DMS153 treated with DMSO at 0.1 percent for 48 hours (cell line): ENCODE data around the gene CDHR5.
"Not testable (repeated sequence)": the region's sequence is repeated elsewhere in the genome, so short reads cannot be mapped to it uniquely, and the experiment has no call there.

Experiments
- DNase-seq: peaks from one replicate; lab custom pipeline; 2025; ENCODE audit not compliant: unreplicated experiment; lab: John Stamatoyannopoulos, UW

The CDHR5 gene

GRCh38 chr11:589798-590197 is 35.0 kb downstream of the CDHR5 start:
- DNase-seq, result no peak

- no peak for DNase-seq
These were observed 36.8 kb downstream of the CDHR5 start for GRCh38 chr11:587978-588380.

- DNase-seq, result no peak
These were observed 37.2 kb downstream of the CDHR5 start for GRCh38 chr11:587546-587945.

DNA sequence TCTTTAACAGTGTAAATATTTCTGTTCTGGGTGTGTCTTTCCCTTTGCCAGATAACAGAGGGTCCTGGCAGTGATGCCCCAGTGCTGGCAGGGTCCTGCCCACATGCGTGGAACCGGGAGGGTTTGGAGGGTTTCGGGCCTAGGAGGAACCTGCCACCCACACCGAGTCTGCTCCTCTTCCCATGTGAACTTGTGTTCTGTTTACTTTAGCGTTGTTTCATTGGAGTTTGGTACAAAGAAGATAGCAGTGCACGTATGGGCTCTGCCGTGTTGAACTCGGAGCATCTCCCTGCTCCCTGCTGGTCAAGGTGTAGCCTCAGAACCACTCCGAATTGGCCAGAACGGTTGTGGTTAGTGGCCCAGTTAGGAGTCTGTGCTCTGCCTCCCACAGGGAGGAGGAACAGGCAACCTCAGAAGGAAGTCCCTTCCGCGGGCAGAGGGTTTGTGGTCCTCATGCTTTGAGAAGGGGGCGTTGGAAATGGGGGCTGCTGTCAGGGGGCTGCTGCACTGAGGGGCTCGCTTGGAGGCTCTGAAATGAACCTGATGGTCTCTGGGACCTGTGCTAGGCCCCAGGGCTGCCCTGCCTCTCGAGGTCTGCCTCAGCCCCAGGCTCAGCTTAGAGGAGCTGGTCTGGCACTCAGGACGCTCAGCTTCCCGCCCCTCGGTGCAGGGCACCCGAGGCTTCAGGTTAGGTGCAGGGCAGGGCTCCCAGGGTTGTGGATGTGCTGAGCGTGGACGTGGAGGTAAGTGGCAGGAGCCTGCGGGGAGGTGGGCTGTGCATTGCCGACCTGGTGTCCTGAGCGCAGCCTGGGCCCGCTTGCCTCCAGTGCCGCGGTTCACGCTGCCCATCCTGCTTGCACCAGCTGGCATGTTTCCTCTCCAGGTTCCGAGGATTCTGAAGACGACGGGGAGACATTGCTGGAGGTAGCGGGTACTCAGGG is 38.1 kb downstream of the CDHR5 start:
- no peak for DNase-seq

DNA sequence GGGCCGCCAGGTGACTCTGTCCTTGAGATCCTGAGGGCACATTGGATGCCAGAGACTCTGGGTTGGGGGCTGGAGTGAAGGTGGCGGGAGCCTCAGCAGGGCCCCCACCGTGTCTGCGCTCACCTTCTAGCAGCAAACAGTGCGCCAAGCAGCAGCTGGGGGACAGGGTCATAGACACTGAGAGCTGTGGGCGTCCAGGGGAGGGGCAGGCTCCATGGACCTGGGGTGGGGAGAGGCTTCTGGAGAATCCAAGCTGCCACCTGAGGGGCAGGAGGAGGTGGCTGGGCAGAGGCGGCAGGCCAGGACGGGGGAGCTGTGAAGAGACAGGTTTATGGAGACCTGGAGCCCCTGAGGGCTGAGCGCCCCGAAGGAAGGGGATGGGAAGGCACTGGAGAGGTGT is 40.5 kb downstream of the CDHR5 start:
- no peak for DNase-seq

DNA sequence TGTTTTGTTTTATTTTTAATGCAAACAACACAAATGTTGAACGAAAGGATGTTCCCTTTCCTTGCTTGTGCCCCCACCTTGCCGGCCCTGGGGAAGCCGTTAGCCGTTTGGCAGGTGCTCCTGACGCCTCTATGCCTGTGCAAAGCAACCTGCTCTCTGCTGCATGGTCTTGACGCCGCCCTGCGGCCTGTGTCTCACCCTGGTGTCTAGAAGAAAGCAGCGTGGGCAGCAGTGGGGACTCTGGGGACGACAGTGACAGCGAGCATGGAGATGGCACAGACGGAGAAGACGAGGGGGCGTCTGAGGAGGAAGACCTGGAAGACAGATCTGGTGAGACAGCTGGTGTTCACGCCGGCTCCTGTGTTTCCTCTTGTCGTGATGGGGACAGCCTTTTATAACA is 43.0 kb downstream of the CDHR5 start:
- DNase-seq, result no peak

GRCh38 chr11:581342-581741 is 43.4 kb downstream of the CDHR5 start:
- DNase-seq, result no peak

- DNase-seq, result no peak
These were observed 44.7 kb downstream of the CDHR5 start for GRCh38 chr11:579830-580601.

GRCh38 chr11:578276-579035 is 46.3 kb downstream of the CDHR5 start:
- no peak for DNase-seq

DNA sequence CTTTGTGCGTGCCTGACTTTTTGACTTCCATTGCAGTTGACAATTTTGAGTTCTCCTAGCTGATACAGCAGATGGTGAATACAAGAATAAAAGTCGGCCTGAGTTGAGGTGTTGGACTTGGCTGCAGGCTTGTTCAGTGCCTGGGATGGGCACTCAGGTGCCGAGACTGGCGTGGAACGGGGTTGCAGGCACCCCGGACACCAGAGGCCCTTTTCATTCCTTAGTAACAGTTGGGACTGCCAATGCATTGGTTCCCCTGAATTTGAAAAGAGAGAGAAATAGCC is 47.2 kb downstream of the CDHR5 start:
- DNase-seq, result no peak

- DNase-seq, result no peak
These were observed 47.7 kb downstream of the CDHR5 start for GRCh38 chr11:576811-577610.

DNA sequence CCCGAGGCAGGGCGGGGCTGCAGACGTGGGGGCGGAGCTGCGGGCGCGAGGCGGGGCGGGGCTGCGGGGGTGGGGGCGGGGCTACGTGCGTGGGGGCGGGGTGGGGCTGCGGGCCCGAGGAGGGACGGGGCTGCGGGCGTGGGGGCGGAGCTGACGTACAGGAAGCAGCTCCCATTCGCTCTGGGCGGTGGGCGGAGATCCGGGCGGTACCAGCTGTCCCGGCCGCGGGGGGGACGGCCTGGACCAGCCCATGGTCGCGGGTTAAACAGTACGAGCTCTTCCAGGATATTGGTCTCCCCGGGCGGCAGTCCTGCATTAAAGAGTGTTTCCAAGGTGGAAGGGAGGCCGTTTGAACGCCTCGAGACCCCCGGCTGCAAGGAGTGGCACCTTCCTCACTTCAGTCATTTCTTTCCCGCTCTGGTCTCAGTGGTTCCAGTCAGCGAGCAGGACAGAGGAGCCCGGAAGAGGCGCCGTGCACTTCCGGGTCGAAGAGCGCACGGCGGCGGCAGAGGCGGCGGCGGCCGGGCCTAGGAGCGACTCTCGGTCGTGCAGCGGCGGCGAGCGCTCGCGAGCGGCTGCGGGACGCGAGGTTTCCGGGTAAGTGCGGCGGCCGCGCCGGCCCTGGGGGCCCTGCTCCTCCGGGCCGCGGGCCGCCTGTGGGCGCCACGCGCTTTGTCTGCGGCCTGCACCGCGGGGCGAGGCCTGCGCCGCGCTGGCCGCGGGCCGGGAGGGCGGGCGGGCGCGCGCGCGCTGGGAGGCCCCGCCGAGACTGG is 48.6 kb downstream of the CDHR5 start, which contains the start of gene PHRF1:
TSS of gene PHRF1 (plus strand) at position 475 of the 773 bp plus-strand sequence. CDS start 5,043 bp downstream, outside the sequence.
- peak; percentile 95 for DNase-seq

DNA sequence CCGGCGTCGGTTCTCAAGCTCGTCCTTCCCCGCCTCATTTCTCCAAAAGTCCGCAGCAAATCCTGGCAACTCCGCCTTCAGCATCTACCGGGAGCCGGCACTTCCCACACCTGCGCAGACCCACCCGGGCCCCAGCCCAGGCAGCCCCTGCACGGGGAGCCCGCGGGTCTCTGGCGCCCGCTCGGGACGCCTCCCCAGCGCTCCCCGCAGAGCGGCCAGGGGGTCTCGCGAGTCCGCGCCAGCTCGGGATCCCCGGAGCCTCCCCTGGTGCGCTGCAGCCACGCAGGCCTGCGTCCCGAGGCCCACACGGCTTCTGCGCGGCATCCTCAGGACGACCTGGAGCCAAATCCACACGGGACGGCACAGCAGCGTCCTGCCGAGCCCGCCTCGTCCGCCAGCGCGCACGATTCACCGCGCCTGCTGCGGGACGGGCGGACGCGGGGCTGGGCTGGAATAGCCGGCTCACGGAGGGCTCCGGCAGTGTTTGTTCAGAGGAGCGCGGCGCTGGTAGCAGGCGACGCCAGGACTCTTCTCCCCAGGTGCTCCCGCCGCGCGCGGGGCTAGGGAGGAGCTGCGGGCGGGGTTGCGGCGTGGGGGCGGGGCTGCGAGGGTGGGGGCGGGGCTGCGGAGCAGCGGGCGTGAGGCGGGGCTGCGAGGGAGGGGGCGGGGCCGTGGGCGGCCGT is 49.3 kb downstream of the CDHR5 start:
- DNase-seq, result peak; percentile 74

- no peak for DNase-seq
These were observed 50.0 kb downstream of the CDHR5 start for GRCh38 chr11:574632-575312.

DNA sequence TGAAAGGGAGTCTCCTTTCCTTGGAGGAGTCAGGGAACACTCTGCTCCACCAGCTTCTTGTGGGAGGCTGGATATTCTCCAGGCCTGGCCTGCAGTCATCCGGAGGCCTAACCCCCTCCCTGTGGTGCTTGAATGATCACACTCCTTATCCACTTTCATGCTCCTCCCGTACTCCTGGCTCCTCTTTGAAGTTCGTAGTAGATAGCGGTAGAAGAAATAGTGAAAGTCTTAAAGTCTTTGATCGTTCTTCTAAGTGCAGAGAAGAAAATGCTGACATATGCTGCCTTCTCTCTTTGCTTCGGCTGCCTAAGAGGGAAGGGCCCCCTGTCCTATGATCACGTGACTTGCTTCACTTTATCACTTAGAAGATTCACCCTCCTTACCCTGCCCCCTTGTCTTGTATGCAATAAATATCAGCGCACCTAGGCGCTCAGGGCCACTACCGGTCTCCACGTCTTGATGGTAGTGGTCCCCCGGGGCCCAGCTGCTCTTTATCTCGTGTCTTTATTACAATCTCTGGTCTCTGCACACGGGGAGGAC is 50.7 kb downstream of the CDHR5 start:
- DNase-seq, result not testable (repeated sequence)

GRCh38 chr11:573146-573759 is 51.5 kb downstream of the CDHR5 start:
- no peak for DNase-seq

- no peak for DNase-seq
These were observed 53.0 kb downstream of the CDHR5 start for GRCh38 chr11:571802-572185.
